GM21619 (cell line): ENCODE data around the gene BTBD6.

ENCODE experiments used
- ATAC-seq: cut with Tn5 transposase; IDR thresholded peaks from one replicate; pipeline ENCODE4 v1.9.1; 2021; ENCODE audit not compliant: unreplicated experiment

BTBD6 gene

DNA sequence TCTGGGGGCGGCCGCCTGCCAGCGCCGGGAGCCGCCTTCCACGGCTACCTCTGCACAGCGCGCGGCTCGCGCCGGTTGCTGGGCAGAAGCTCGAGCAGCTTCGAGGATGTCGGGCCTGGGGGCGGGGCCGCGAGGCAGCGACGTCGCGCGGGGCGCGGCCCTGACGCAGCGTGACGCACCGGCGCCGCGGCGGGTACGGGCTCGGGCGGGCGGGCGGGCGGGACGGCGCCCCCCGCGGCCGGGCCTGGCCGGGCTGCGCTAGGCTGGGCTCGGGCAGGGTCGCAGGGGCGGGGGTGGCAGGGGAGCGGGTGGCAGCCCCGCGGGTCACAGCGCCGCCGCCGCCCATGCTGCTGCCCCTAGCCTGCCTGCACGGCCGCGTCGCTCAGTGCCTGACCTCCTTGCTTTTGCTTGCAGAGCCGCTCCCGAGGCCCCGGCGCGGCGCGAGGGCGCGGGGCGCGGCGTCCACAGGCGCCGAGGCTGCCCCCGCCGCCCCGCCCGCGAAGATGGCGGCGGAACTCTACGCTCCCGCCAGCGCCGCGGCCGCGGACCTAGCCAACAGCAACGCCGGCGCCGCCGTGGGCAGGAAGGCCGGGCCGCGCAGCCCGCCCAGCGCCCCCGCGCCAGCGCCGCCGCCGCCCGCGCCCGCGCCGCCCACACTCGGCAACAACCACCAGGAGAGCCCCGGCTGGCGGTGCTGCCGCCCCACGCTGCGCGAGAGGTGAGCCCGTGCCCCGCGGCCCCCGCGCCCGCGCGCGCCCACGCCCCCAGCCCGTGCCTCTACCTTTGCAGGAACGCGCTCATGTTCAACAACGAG, at the start of gene BTBD6:
Gene BTBD6, plus strand, starts transcription at position 166 of the 814 bp plus-strand sequence. Its CDS starts 179 bp downstream, at position 345.
- ATAC-seq: peak; percentile 90

DNA sequence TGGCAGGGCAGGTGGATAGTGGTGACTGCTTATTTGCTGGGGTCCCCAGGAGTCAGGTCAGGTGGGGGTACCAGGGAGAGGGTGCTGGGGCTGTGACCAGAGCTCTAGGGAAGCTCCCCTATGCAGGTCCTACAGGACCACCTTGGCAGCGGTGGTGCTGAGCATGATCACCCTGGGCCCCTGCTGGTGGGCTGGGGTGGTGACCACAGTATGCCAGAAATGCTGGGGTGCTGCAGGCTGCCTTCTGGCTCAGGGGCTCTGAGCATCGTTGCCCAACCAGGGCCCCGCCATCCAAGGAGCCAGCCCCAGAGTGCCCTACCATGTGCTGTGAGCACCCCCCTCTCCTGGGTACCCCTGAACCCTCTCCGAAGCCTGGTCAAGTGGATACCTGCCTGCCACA, 49.7 kb upstream of the BTBD6 start:
- ATAC-seq: no peak

DNA sequence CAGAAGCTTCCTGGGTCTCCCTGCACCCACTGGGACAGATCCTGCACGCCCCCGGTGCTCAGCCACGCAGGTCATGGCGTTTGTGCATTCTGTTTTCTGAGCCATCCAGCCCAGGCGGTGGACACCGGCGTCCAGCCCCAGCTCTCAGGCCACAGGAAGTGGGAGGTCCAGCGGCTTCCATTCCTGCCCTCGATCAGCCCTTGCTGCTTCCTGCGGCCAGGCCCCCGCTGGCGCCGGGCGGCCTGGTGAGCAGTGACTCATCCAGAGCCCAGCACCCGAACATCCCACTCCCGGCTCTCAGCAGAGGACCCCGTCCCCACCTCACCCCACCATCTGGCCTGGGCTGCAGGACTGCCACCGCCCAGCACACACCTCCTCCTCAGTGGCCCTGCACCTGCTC, 49.2 kb upstream of the BTBD6 start:
- ATAC-seq: no peak

DNA sequence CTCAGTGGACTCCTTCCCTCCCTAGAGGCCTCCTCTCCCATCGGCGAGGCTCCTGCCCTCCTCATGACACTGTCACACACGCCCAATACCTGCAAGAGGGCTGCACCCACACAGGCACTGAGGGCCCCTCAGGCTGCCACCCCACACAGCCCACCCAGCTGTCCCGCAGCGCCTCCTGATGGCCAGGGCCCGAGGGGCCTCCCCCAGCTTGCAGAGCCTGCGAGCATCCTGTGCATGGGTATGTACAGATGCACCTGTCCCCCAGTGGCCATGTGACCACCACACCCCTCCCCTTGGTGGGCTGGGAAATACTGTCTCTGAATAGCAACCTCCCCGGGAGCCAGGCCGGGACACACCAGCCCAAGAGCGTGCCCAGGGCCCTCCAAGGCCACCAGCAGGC, 48.3 kb upstream of the BTBD6 start:
- no peak for ATAC-seq

DNA sequence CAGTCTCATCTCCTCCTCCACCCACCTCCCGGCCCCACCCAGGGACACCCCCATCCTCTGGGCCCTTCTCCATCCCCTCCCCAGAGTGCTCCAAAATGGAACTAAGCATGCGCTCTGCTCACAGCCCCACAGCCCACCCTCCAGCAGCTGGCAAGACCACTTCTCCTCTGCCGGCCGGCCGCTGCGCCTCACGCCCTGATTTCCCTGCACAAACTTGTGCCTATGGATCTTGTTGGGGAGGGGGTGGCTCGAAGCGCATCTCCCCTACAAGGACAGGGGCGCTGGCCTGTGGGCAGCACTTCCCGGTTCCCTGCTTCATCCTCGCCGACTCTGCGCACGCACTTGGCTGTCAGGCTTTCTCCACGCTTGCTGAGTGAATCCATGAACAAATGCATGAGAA, 47.7 kb upstream of the BTBD6 start:
- no peak for ATAC-seq

DNA sequence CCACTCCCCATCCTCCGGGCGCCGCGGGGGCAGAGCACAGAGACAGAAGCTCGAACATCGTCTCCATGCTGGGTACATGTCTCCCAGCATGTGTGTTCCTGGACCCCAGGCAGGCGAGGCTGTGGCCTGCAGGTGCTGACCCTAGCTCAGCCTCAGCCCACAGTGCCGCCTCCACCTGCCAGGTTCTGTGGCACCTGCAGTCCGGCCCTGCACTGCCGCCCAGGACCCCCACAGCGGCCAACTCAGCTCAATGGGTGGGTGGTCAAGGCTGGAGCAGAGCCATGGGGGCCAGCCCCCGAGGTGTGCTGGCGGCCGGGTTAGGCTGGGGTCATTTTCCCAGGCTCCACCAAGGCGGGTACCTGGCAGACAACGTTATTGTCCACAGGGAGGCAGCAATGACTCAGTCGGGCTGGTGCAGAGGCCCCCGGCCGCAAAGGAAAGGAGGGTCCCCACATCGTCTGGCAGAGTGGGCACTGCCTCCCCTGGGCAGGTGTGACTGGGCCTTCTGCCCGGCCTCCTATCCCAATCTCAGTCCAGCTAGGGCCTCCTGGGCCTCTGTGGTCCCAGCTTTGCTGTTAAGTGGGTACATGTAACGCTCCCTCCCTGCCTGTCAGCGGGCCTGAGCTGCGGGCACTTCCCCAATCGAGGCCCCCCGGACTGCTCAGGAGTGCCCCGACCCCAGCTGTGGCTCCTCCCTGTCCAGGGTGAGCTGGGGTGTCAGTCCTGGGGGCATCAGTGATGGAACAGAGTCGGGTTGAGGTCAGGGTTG, 47.0 kb upstream of the BTBD6 start:
- no peak for ATAC-seq

DNA sequence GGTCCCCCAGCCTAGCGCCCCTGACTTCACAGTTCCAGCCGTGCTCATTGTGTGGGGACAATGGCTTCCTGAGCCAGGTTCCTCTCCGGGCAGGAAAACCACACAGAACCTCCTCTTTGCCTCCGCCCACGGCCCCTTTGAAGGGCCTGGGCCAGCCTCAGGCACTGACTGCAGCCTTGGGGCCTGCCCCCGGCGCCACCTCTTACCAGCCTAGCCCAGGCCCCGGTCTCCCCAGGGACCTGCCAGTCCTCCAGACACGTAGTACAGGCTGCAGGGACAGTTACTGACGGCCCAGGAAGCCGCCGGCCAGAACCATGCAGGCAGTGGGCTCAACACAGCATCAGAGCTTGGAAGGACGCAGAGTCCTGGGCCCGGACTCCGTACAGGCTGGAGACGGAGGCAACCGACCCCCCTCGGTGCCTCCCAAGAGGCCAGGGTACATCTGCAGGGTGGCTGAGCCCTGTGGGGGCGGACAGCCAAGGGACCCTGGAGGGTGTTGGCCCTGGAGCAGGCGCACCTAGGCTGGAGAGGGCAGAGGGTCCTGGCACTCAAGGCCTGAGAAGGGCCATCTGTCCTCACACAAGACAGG, 46.3 kb upstream of the BTBD6 start:
- no peak for ATAC-seq

DNA sequence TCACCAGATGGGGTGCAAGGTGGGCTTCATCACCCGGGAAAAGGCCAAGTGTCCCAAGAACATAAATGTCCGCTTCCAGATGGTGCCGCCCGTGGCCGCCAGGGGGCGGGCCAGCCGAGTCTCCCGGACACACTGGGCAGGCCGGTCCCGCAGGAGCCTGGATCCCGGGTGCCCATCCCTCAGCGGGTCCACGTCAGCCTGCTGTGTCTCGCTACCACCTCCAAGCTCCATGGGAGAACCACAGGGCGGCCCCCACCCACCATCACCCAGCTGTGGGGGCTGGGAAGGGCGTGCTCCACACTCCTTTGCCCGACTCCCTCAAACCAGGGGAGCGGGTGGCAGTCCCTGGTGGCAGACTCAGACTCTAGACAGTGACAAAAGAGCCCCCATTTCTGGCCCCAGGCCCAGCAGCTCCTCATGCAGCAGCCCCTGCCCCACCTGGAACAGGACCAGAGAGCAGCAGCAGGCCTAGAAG, 45.2 kb upstream of the BTBD6 start:
- no peak for ATAC-seq

DNA sequence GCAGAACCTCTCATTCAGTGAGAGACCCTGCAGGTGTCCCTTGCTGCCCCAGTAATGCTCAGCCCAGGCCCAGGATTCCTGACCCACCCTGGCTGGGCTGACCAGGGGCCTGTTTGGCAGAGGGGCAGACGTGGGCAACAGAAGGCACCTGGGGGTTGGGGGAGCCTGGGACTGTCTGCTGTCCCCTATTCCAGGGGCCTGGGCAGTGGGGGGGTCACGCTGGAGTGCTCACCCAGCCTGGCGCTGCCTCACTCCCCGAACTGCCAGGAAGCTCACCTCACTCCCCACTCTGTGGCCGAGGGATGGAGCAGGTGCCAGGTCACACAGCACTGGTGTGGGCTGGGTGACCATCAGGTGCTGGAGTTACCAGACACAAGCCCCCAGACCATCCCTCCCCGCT, 44.6 kb upstream of the BTBD6 start:
- no peak for ATAC-seq

DNA sequence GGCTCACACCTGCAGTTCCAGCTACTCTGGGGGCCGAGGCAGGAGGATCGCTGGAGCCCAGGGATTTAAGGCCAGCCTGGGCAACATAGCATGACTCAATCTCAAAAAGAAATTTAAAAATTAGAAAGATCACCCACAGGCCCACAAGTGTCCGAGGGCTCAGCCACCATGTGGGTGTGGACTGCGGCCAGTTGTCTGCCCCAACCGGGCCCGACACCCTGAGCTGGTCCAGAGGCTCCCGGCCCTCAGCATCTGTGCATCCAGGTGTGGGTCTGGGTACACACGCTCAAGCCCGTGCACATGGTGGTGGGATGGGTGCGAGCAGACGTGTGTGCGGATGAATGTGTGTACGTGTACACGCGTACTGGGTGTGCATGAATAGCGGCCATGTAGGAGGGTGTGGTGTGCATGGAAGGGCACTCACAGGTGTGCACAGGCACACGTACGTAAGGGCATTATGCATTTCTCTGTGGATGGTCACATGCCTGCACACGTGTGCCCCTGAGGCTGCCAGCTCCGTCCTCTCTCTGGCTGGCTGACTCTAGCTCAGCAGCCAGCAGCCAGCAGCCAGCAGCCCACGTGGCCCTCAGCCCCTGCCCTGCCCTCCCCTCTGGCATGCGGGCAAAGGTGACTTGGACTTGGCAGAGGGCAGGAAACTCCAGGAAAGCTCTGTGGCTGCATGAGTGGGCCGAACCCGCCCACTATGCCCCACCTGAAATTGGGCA, 44.0 kb upstream of the BTBD6 start:
- ATAC-seq: no peak

DNA sequence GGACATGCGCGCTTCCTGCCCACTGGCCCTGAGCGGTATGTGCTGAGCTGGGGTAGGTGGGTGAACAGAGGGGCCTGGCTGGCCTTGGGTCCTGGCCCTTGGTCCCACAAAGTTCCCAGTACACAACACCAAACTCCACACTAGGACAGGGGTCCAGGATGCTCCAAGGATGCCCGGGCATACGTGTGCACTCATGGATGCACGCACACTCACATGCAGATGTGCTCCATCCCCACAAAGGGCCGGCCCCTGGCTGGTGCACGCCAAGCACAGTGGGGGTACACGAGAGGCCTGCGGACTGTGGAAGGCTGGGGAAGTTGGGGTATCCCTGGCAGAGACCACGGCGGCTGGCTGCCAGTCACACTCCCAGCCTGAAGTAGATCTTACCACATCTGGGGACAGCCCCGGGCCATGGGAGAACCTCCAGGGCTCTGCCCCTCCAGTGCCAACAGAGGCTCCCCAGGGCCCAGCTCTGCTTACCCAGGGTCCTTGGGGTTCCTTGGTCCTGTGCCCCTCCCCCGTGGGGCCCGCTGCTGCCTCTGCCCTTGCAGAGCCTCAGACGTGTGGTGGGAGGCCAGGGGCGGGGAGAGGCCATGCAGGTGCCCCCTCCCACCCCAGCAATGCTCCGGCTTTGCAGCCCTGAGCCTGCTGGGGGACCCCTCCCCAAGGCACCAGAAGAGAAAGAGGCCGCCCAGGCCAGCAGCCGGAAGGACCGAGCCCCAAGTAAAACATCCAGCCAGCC, 43.2 kb upstream of the BTBD6 start:
- no peak for ATAC-seq

DNA sequence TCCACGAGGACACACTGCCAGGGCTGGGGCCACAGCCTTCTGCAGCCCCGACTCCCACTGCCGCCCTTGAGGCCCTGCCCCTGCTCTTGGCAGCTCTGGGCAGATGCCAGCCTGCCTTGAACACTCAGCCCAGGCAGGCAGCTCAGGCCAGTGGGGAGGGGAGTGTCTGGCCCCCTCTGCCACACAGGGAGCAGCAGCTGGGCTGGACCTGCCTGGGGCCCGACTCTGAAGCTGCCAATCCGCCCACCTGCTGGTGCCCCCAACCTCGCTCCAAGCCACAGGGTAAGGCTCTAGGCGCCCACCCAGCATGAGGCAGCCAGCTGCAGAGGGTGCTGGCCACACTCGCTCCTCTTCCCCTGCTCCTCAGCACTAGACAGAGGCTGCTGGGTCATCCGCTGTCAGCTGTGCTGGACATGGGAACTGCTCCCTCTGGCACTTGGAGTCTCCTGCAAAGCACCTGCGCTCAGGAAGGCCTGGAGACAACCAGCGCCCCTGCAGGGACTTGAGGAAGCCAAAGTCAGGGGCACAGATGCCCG, 42.6 kb upstream of the BTBD6 start:
- no peak for ATAC-seq

DNA sequence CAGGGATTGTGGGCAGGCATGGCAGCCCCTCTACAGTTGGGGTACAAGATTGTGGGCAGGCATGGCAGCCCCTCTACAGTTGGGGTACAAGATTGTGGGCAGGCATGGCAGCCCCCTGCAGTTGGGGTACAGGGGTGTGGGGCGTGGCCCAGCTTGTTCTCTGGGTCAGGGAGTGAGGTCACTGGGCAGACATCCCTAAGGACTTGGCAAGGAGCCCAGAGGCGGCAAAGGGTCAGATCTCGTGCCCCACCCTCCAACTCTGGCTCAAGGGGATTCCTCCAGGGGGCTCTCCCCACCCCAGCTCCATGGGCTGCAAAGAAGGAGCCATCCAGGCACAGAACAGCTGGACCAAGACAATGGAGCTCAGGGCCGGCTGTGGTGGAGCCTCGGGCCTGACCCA, 41.5 kb upstream of the BTBD6 start:
- ATAC-seq: no peak

DNA sequence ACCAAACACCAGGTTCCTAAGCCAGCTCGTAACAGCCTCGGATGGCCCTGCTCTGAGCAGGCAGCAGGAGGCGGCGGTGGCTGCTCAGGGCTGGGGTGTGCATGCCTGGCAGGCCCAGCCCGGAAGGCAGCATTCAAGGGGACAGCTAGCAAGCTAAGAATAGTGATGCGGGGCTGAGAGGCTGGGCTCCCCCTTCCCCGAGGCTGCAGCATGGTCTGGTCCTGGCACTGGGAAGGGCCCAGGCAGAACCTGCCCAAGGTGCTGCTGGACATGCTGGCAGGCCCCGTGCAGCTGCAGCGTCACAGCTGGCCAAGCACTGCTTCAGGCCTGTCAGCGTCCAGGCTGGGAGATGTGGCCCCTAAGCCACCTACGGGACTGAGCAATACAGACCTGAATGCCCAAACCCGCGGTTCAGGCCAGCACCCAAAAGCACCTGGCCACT, 40.9 kb upstream of the BTBD6 start:
- ATAC-seq: no peak

DNA sequence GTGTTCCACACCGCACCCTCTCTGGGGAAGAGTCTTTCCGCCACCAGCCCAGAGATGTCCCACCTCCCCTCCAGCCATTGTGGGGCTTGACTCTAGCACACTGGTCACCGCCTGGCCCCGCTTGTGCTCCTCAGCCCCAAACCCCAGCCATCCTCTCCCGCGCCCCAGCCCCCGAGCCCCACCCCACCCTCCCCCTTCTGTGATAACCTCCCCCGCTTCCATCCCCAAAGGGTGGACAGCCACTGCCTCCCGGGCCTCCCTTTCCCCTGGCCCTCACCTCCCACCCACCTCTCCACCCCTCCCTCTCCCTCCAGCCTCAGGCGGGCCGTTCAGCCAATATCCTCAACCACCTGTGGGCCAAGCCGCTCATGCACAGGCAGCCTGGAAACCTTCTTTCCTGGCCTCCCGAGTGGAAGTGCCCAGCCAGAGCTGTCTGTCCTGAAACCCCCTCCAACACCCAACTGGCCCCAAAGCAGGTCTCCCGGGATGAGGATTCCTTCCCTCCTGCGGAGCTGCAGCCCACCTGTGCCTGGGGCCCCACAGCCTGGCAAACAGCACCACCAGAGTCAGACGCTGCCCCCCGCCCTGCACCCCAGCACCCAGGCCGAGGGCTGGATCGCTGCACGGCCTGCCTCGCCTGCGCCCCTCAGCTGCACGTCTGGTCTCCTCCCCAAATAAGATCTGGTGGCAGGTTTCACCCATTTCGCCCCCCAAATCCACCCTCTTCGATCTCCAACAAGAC, 40.2 kb upstream of the BTBD6 start:
- no peak for ATAC-seq

DNA sequence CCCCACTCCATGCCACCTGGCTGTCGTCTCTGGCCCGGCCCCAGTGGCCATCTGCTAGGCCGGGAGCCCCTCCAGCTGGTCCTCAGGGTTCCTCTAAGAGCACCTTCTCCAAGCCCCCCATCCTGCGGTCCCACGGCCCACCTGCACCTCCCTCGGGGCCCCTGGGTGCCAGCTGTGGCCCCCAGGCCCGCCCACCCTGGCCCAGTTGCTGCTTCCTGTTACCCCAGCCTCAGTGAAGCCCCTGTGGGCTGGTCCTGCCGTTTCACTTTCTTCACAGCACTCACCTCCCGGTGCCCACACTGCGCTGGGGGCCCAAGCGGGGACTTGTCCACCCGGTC, 39.6 kb upstream of the BTBD6 start:
- no peak for ATAC-seq

DNA sequence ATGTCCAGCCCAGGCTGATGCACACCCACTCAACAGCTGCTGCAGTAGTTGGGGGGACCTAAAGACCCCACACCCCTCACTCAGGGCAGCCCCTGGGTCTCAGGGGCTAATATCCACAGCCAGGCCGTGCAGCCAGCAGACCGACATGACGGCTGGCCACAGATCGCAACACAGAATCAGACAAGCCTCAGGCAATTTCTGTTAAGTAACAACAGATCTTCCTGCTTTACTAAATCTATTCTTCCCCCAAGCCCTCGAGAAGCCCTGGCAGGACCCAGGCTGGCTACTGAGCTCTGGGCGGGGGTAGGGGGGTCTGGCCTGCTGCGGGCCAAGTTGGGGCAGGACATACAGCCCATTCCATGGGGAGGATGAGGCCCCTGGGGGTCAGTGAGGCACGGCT, 39.2 kb upstream of the BTBD6 start:
- ATAC-seq: no peak

DNA sequence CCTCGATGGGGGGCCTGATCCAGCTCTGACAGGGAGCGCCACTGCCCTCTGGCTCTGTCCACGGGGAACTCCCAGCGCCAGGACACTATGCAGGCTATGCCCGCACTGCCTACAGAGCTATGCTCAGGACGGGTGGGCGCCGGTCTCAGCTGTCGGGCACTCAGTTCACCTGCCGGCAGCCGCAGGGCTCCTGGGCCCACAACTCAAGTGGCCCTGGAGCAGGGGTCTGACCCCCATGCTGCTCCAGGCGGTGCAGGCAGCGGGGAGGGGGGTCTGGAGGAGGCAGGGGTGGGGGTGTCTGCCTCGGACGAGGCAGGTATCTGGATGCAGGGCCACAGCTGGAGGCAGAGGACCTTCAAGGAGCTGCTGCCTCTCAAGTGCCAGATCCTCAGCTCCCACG, 38.7 kb upstream of the BTBD6 start:
- no peak for ATAC-seq

DNA sequence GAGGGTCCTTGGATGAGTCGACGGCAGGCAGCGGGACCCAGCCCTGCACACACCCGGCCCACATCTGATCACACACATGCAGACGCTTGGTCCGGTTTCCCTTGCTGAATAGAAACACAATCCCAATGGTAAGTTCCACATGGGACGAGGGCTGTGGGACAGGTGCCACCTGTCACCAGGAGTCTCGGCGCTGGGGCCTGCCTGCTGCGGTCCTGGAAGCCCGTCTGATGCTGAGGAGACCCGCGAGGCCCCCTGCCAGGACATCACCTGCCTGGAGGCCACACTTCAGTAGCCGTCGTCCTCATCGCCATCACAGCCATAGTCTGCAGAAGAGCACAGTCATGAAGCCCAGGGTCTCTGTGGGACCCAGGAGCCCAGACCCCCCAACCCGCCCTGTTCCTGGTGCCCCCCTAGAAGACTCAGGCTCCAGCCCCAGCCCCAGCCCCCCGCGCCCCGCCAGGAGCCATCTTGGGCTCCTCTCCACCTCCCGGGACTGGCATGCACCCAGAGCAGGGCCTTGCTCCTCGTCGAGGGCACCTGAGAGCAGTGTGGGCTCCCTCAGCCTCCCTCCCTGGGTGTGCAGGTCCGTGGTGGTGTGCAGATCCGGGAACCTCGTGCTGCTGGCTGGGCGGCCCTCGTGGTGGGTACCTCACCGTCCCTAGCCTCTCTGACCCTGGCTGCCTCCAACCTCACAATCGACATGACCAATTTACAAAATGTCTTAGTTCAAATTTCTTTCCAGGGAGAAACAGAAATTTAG, 37.9 kb upstream of the BTBD6 start:
- no peak for ATAC-seq
